Liver (tissue), 9 donors: ENCODE data around the gene RBM18. TPM values are rescaled to one million over a fixed set of nuclear protein-coding genes. Genes with fewer than 3 reads are reported as not detected.

Experiments
- DNase-seq: peaks from one replicate; pipeline ENCODE4 v3.0.0-alpha.2; 2017; ENCODE audit warnings: low spot score
- H3K27ac ChIP-seq, 2 donors: one replicate each; pipeline ENCODE4 v1.7.0; 2013; ENCODE audit warnings: inconsistent platforms in 2 of 2, low read length in 2 of 2, control low read depth in 1 of 2, low read depth in 1 of 2, mild to moderate bottlenecking in 1 of 2
- H3K27me3 ChIP-seq, 4 donors: one replicate each; pipeline versions ENCODE4 v1.6.1 to v1.7.0; 2013; ENCODE audit warnings: low read length in 3 of 4, inconsistent platforms in 1 of 4, mild to moderate bottlenecking in 1 of 4, moderate library complexity in 1 of 4; ENCODE audit not compliant: control insufficient read depth in 4 of 4, insufficient read depth in 4 of 4
- H3K36me3 ChIP-seq, 4 donors: one replicate each; pipeline versions ENCODE4 v1.6.1 to v1.7.0; 2013; ENCODE audit warnings: low read length in 3 of 4, mild to moderate bottlenecking in 3 of 4, low read depth in 1 of 4, moderate library complexity in 1 of 4; ENCODE audit not compliant: control insufficient read depth in 4 of 4, insufficient read depth in 3 of 4
- H3K4me1 ChIP-seq, 4 donors: one replicate each; pipeline versions ENCODE4 v1.6.1 to v1.7.0; 2013; ENCODE audit warnings: low read length in 3 of 4, mild to moderate bottlenecking in 3 of 4, moderate library complexity in 1 of 4; ENCODE audit not compliant: control insufficient read depth in 4 of 4, insufficient read depth in 4 of 4
- H3K4me3 ChIP-seq, 3 donors: one replicate each; pipeline versions ENCODE4 v1.6.1 to v1.7.0; 2013; ENCODE audit warnings: low read length in 3 of 3, control low read depth in 1 of 3, low read depth in 1 of 3, mild to moderate bottlenecking in 1 of 3
- H3K9ac ChIP-seq, 2 donors: one replicate each; pipeline ENCODE4 v1.7.0; 2013; ENCODE audit warnings: low read length in 2 of 2, mild to moderate bottlenecking in 2 of 2, moderate library complexity in 2 of 2, control low read depth in 1 of 2, low read depth in 1 of 2
- H3K9me3 ChIP-seq, 4 donors: one replicate each; pipeline versions ENCODE4 v1.6.1 to v1.7.0; 2013; ENCODE audit warnings: low read length in 3 of 4; ENCODE audit not compliant: control insufficient read depth in 4 of 4
- EGR1 ChIP-seq, 2 donors: IDR thresholded peaks; 2 replicates each; pipeline ENCODE4 v1.6.1; 2016 to 2018; ENCODE audit warnings: antibody characterized with exemption in 2 of 2, low read depth in 2 of 2
- FOXA1 ChIP-seq: IDR thresholded peaks from 2 replicates; pipeline ENCODE4 v1.6.1; 2016; ENCODE audit warnings: antibody characterized with exemption
- FOXA2 ChIP-seq: IDR thresholded peaks from 2 replicates; pipeline ENCODE4 v1.6.1; 2016; ENCODE audit warnings: antibody characterized with exemption
- GABPA ChIP-seq, 2 donors: IDR thresholded peaks in 1 of 2; conservative IDR thresholded peaks in 1 of 2; 2 replicates each; pipeline ENCODE4 v1.6.1; 2016; ENCODE audit warnings: antibody characterized with exemption in 2 of 2, mild to moderate bottlenecking in 1 of 2, moderate library complexity in 1 of 2
- HNF4A ChIP-seq, 2 donors: conservative IDR thresholded peaks; 2 replicates each; pipeline ENCODE4 v1.6.1; 2016; ENCODE audit warnings: antibody characterized with exemption in 2 of 2, mild to moderate bottlenecking in 2 of 2
- HNF4G ChIP-seq: IDR thresholded peaks from 2 replicates; pipeline ENCODE4 v1.6.1; 2016; ENCODE audit warnings: antibody characterized with exemption
- RAD21 ChIP-seq, 2 donors: IDR thresholded peaks; 2 replicates each; pipeline ENCODE4 v1.6.1; 2016; ENCODE audit warnings: antibody characterized with exemption in 2 of 2, mild to moderate bottlenecking in 2 of 2
- RXRA ChIP-seq, 2 donors: IDR thresholded peaks; 2 replicates each; pipeline ENCODE4 v1.6.1; 2017 to 2018; ENCODE audit warnings: antibody characterized with exemption in 2 of 2, mild to moderate bottlenecking in 1 of 2
- SP1 ChIP-seq: IDR thresholded peaks from 2 replicates; pipeline ENCODE4 v1.6.1; 2018; ENCODE audit warnings: antibody characterized with exemption, mild to moderate bottlenecking
- TAF1 ChIP-seq: conservative IDR thresholded peaks from 2 replicates; pipeline ENCODE4 v1.6.1; 2016; ENCODE audit warnings: antibody characterized with exemption, mild to moderate bottlenecking
- YY1 ChIP-seq: IDR thresholded peaks from 2 replicates; pipeline ENCODE4 v1.6.1; 2016; ENCODE audit warnings: antibody characterized with exemption, mild to moderate bottlenecking
- WGBS: extraction: QIAGEN DNeasy Blood & Tissue Kit; methylation state at CpG from one replicate; pipeline ENCODE4 v1.1.7; 2013; 5-methylcytosine and 5-hydroxymethylcytosine counted together
- polyA plus RNA-seq, 2 donors: library from polyadenylated mRNA; stranded (reverse) in 1 of 2; unstranded in 1 of 2; fragments of 200-250 nt in 1 of 2; fragments of >200 nt in 1 of 2; fragmentation: Nextera tagmentation in 1 of 2; extraction: Ambion mirVana in 1 of 2; gene quantifications; one replicate each; pipeline versions ENCODE4 v1.2.1 to v1.2.3, GENCODE V29; 2013 to 2015
- total RNA-seq, 2 donors: library from RNA; depleted of rRNA; stranded (reverse); fragments of >200 nt; gene quantifications; one replicate each; pipeline ENCODE4 v1.2.3, GENCODE V29; 2014
- TF ChIP-seq, protein P1 (sequence below): fragments of 150-350 bp; IDR thresholded peaks from 2 replicates; pipeline ENCODE4 v1.5.1; 2017; ENCODE audit warnings: improper control_type of control experiment, low read depth, low read length; ENCODE audit not compliant: missing input control
- TF ChIP-seq, protein P2 (sequence below): IDR thresholded peaks from 2 replicates; pipeline ENCODE4 v1.6.1; 2016; ENCODE audit warnings: antibody characterized with exemption
- TF ChIP-seq, protein P3 (sequence below): IDR thresholded peaks from 2 replicates; pipeline ENCODE4 v1.6.1; 2016; ENCODE audit warnings: antibody characterized with exemption, mild to moderate bottlenecking
- TF ChIP-seq, protein P4 (sequence below): IDR thresholded peaks from 2 replicates; pipeline ENCODE4 v1.6.1; 2016; ENCODE audit warnings: antibody characterized with exemption
- TF ChIP-seq, protein P5 (sequence below): IDR thresholded peaks from 2 replicates; pipeline ENCODE4 v1.6.1; 2016; ENCODE audit warnings: antibody characterized with exemption
- donor health status: healthy.
- donor health status: healthy.
- donor health status: healthy.
- donor health status: healthy.
- donor health status: healthy.

The RBM18 gene
- total and polyA plus RNA-seq, 4 donors: 3.4 to 7.7 (median 5.5) TPM

DNA sequence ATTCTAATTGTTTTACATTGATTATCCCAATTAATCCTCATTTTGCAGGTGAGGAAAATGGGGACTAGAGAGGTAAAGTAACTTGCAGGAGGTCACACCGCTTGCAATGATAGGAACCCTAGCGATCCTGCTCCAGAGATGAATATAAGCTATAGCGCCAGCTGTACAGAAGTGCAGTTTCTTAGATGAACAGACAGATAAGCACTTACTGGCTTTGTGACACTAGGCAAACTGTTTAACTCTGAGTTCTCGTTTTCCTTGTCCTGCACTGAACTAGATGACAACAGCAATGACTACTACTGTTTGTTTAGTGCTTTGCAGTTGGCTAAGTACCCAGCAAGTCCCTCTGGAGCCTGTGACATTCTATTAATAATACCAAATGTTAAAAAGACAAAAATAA lies 47.0 kb downstream of the RBM18 start:
- Histone ChIP-seq H3K9me3 (peaks cover 0 to 2% (median 0%) of the 10 kb centered on the region in 4 donors), H3K36me3 (no peaks in the 10 kb centered on the region), H3K4me3 (no peak overlapping the region), H3K27ac (no peak overlapping the region), H3K9ac (no peak overlapping the region), H3K27me3 (peaks cover 0 to 40% (median 18%) of the 10 kb centered on the region in 4 donors), H3K4me1 (peaks cover 6 to 22% (median 18%) of the 10 kb centered on the region in 4 donors)
- no peak for DNase-seq
- TF ChIP-seq HNF4G (no peak), FOXA1 (no peak), SP1 (no peak), TAF1 (no peak), GABPA (IDR thresholded peaks at IDR 0.05 in 1 of 2, conservative IDR thresholded peaks at IDR 0.05 in 1 of 2) (no peak), FOXA2 (no peak)
- TF ChIP-seq, protein P1, sequence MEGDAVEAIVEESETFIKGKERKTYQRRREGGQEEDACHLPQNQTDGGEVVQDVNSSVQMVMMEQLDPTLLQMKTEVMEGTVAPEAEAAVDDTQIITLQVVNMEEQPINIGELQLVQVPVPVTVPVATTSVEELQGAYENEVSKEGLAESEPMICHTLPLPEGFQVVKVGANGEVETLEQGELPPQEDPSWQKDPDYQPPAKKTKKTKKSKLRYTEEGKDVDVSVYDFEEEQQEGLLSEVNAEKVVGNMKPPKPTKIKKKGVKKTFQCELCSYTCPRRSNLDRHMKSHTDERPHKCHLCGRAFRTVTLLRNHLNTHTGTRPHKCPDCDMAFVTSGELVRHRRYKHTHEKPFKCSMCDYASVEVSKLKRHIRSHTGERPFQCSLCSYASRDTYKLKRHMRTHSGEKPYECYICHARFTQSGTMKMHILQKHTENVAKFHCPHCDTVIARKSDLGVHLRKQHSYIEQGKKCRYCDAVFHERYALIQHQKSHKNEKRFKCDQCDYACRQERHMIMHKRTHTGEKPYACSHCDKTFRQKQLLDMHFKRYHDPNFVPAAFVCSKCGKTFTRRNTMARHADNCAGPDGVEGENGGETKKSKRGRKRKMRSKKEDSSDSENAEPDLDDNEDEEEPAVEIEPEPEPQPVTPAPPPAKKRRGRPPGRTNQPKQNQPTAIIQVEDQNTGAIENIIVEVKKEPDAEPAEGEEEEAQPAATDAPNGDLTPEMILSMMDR: no peak
- TF ChIP-seq, protein P2, sequence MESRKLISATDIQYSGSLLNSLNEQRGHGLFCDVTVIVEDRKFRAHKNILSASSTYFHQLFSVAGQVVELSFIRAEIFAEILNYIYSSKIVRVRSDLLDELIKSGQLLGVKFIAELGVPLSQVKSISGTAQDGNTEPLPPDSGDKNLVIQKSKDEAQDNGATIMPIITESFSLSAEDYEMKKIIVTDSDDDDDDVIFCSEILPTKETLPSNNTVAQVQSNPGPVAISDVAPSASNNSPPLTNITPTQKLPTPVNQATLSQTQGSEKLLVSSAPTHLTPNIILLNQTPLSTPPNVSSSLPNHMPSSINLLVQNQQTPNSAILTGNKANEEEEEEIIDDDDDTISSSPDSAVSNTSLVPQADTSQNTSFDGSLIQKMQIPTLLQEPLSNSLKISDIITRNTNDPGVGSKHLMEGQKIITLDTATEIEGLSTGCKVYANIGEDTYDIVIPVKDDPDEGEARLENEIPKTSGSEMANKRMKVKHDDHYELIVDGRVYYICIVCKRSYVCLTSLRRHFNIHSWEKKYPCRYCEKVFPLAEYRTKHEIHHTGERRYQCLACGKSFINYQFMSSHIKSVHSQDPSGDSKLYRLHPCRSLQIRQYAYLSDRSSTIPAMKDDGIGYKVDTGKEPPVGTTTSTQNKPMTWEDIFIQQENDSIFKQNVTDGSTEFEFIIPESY: no peak
- TF ChIP-seq, protein P3, sequence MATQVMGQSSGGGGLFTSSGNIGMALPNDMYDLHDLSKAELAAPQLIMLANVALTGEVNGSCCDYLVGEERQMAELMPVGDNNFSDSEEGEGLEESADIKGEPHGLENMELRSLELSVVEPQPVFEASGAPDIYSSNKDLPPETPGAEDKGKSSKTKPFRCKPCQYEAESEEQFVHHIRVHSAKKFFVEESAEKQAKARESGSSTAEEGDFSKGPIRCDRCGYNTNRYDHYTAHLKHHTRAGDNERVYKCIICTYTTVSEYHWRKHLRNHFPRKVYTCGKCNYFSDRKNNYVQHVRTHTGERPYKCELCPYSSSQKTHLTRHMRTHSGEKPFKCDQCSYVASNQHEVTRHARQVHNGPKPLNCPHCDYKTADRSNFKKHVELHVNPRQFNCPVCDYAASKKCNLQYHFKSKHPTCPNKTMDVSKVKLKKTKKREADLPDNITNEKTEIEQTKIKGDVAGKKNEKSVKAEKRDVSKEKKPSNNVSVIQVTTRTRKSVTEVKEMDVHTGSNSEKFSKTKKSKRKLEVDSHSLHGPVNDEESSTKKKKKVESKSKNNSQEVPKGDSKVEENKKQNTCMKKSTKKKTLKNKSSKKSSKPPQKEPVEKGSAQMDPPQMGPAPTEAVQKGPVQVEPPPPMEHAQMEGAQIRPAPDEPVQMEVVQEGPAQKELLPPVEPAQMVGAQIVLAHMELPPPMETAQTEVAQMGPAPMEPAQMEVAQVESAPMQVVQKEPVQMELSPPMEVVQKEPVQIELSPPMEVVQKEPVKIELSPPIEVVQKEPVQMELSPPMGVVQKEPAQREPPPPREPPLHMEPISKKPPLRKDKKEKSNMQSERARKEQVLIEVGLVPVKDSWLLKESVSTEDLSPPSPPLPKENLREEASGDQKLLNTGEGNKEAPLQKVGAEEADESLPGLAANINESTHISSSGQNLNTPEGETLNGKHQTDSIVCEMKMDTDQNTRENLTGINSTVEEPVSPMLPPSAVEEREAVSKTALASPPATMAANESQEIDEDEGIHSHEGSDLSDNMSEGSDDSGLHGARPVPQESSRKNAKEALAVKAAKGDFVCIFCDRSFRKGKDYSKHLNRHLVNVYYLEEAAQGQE: no peak
- whole genome bisulfite sequencing: 33% methylated on average over 4 of the region's 4 CpGs

DNA sequence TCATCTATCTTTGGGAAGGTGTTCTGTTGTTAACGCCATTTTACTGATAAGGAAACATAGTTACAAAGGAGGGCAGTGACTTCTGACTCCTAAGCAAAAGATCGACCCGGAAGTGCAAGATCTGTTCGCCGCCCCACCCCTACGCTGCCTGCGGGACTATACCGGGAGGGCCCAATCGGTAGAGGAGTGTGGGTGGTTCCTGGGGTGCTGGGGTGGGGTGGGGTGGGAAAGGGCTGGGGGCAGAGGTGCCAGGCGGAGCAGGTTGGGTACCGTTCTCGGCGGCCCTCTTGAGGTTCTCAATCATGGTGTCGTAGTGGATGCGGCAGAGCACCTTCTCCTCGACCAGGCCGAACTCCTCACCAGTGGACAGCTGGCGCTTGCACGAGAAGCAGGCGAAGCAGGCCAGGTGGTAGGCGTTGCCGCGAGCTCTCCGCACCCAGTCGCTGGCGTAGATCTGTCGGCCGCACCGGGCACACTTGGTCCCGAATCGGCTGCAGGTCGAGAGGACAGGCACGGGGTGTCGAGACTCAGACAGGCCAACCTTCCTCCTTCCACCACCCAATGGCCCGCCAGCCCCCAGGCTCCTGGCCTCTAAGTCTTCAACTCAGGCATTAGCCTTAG lies 47.7 kb downstream of the RBM18 start:
- Histone ChIP-seq H3K4me3 (no peak overlapping the region), H3K4me1 (peaks cover 6 to 22% (median 18%) of the 10 kb centered on the region in 4 donors), H3K27ac (no peak overlapping the region), H3K9me3 (peaks cover 0 to 2% (median 0%) of the 10 kb centered on the region in 4 donors), H3K27me3 (peaks cover 0 to 38% (median 16%) of the 10 kb centered on the region in 4 donors), H3K36me3 (no peaks in the 10 kb centered on the region), H3K9ac (no peak overlapping the region)
- DNase-seq: no peak
- 33% methylated on average over 35 of the region's 35 CpGs for WGBS
- no peak for TF ChIP-seq GABPA (IDR thresholded peaks at IDR 0.05 in 1 of 2, conservative IDR thresholded peaks at IDR 0.05 in 1 of 2)
- TF ChIP-seq RAD21 (IDR thresholded peaks at IDR 0.05): no peak
- TF ChIP-seq TAF1: no peak
- no peak for TF ChIP-seq HNF4A (conservative IDR thresholded peaks at IDR 0.05)
- TF ChIP-seq HNF4G: no peak
- no peak for TF ChIP-seq RXRA (IDR thresholded peaks at IDR 0.05)
- TF ChIP-seq, protein P1: no peak
- TF ChIP-seq, protein P2: no peak
- no peak for TF ChIP-seq EGR1 (IDR thresholded peaks at IDR 0.05; ENCODE audit: low read depth in 2 of 2)
- TF ChIP-seq SP1: no peak
- TF ChIP-seq, protein P4, sequence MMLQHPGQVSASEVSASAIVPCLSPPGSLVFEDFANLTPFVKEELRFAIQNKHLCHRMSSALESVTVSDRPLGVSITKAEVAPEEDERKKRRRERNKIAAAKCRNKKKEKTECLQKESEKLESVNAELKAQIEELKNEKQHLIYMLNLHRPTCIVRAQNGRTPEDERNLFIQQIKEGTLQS: no peak
- TF ChIP-seq, protein P5, sequence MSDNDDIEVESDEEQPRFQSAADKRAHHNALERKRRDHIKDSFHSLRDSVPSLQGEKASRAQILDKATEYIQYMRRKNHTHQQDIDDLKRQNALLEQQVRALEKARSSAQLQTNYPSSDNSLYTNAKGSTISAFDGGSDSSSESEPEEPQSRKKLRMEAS: no peak
- no peak for TF ChIP-seq FOXA2
- no peak for TF ChIP-seq FOXA1
- TF ChIP-seq YY1: no peak
